Liver (tissue), 9 donors: ENCODE measurements around the gene STAT5B. TPM values are rescaled to one million over a fixed set of nuclear protein-coding genes. Genes with fewer than 3 reads are reported as not detected.

Source experiments
- DNase-seq: peaks from one replicate; pipeline ENCODE4 v3.0.0-alpha.2; 2017; ENCODE audit warnings: low spot score
- H3K27ac ChIP-seq, 2 donors: one replicate each; pipeline ENCODE4 v1.7.0; 2013; ENCODE audit warnings: inconsistent platforms in 2 of 2, low read length in 2 of 2, control low read depth in 1 of 2, low read depth in 1 of 2, mild to moderate bottlenecking in 1 of 2
- H3K27me3 ChIP-seq, 4 donors: one replicate each; pipeline versions ENCODE4 v1.6.1 to v1.7.0; 2013; ENCODE audit warnings: low read length in 3 of 4, inconsistent platforms in 1 of 4, mild to moderate bottlenecking in 1 of 4, moderate library complexity in 1 of 4; ENCODE audit not compliant: control insufficient read depth in 4 of 4, insufficient read depth in 4 of 4
- H3K36me3 ChIP-seq, 4 donors: one replicate each; pipeline versions ENCODE4 v1.6.1 to v1.7.0; 2013; ENCODE audit warnings: low read length in 3 of 4, mild to moderate bottlenecking in 3 of 4, low read depth in 1 of 4, moderate library complexity in 1 of 4; ENCODE audit not compliant: control insufficient read depth in 4 of 4, insufficient read depth in 3 of 4
- H3K4me1 ChIP-seq, 4 donors: one replicate each; pipeline versions ENCODE4 v1.6.1 to v1.7.0; 2013; ENCODE audit warnings: low read length in 3 of 4, mild to moderate bottlenecking in 3 of 4, moderate library complexity in 1 of 4; ENCODE audit not compliant: control insufficient read depth in 4 of 4, insufficient read depth in 4 of 4
- H3K4me3 ChIP-seq, 3 donors: one replicate each; pipeline versions ENCODE4 v1.6.1 to v1.7.0; 2013; ENCODE audit warnings: low read length in 3 of 3, control low read depth in 1 of 3, low read depth in 1 of 3, mild to moderate bottlenecking in 1 of 3
- H3K9ac ChIP-seq, 2 donors: one replicate each; pipeline ENCODE4 v1.7.0; 2013; ENCODE audit warnings: low read length in 2 of 2, mild to moderate bottlenecking in 2 of 2, moderate library complexity in 2 of 2, control low read depth in 1 of 2, low read depth in 1 of 2
- H3K9me3 ChIP-seq, 4 donors: one replicate each; pipeline versions ENCODE4 v1.6.1 to v1.7.0; 2013; ENCODE audit warnings: low read length in 3 of 4; ENCODE audit not compliant: control insufficient read depth in 4 of 4
- ATF3 ChIP-seq: IDR thresholded peaks from 2 replicates; pipeline ENCODE4 v1.6.1; 2016; ENCODE audit warnings: antibody characterized with exemption
- EGR1 ChIP-seq, 2 donors: IDR thresholded peaks; 2 replicates each; pipeline ENCODE4 v1.6.1; 2016 to 2018; ENCODE audit warnings: antibody characterized with exemption in 2 of 2, low read depth in 2 of 2
- FOXA1 ChIP-seq: IDR thresholded peaks from 2 replicates; pipeline ENCODE4 v1.6.1; 2016; ENCODE audit warnings: antibody characterized with exemption
- FOXA2 ChIP-seq: IDR thresholded peaks from 2 replicates; pipeline ENCODE4 v1.6.1; 2016; ENCODE audit warnings: antibody characterized with exemption
- GABPA ChIP-seq, 2 donors: IDR thresholded peaks in 1 of 2; conservative IDR thresholded peaks in 1 of 2; 2 replicates each; pipeline ENCODE4 v1.6.1; 2016; ENCODE audit warnings: antibody characterized with exemption in 2 of 2, mild to moderate bottlenecking in 1 of 2, moderate library complexity in 1 of 2
- HNF4A ChIP-seq, 2 donors: conservative IDR thresholded peaks; 2 replicates each; pipeline ENCODE4 v1.6.1; 2016; ENCODE audit warnings: antibody characterized with exemption in 2 of 2, mild to moderate bottlenecking in 2 of 2
- HNF4G ChIP-seq: IDR thresholded peaks from 2 replicates; pipeline ENCODE4 v1.6.1; 2016; ENCODE audit warnings: antibody characterized with exemption
- JUND ChIP-seq, 2 donors: IDR thresholded peaks; 2 replicates each; pipeline ENCODE4 v1.6.1; 2016; ENCODE audit warnings: antibody characterized with exemption in 2 of 2
- NR2F2 ChIP-seq: IDR thresholded peaks from 2 replicates; pipeline ENCODE4 v1.6.1; 2016; ENCODE audit warnings: antibody characterized with exemption
- RAD21 ChIP-seq, 2 donors: IDR thresholded peaks; 2 replicates each; pipeline ENCODE4 v1.6.1; 2016; ENCODE audit warnings: antibody characterized with exemption in 2 of 2, mild to moderate bottlenecking in 2 of 2
- RXRA ChIP-seq, 2 donors: IDR thresholded peaks; 2 replicates each; pipeline ENCODE4 v1.6.1; 2017 to 2018; ENCODE audit warnings: antibody characterized with exemption in 2 of 2, mild to moderate bottlenecking in 1 of 2
- SP1 ChIP-seq: IDR thresholded peaks from 2 replicates; pipeline ENCODE4 v1.6.1; 2018; ENCODE audit warnings: antibody characterized with exemption, mild to moderate bottlenecking
- TAF1 ChIP-seq: conservative IDR thresholded peaks from 2 replicates; pipeline ENCODE4 v1.6.1; 2016; ENCODE audit warnings: antibody characterized with exemption, mild to moderate bottlenecking
- YY1 ChIP-seq: IDR thresholded peaks from 2 replicates; pipeline ENCODE4 v1.6.1; 2016; ENCODE audit warnings: antibody characterized with exemption, mild to moderate bottlenecking
- WGBS: extraction: QIAGEN DNeasy Blood & Tissue Kit; methylation state at CpG from one replicate; pipeline ENCODE4 v1.1.7; 2013; 5-methylcytosine and 5-hydroxymethylcytosine counted together
- polyA plus RNA-seq, 2 donors: library from polyadenylated mRNA; stranded (reverse) in 1 of 2; unstranded in 1 of 2; fragments of 200-250 nt in 1 of 2; fragments of >200 nt in 1 of 2; fragmentation: Nextera tagmentation in 1 of 2; extraction: Ambion mirVana in 1 of 2; gene quantifications; one replicate each; pipeline versions ENCODE4 v1.2.1 to v1.2.3, GENCODE V29; 2013 to 2015
- total RNA-seq, 2 donors: library from RNA; depleted of rRNA; stranded (reverse); fragments of >200 nt; gene quantifications; one replicate each; pipeline ENCODE4 v1.2.3, GENCODE V29; 2014
- TF ChIP-seq, protein P1 (sequence below): IDR thresholded peaks from 2 replicates; pipeline ENCODE4 v1.6.1; 2016; ENCODE audit warnings: antibody characterized with exemption
- TF ChIP-seq, protein P2 (sequence below): IDR thresholded peaks from 2 replicates; pipeline ENCODE4 v1.6.1; 2016; ENCODE audit warnings: antibody characterized with exemption, mild to moderate bottlenecking
- TF ChIP-seq, protein P3 (sequence below): fragments of 150-350 bp; IDR thresholded peaks from 2 replicates; pipeline ENCODE4 v1.5.1; 2017; ENCODE audit warnings: improper control_type of control experiment, low read depth, low read length; ENCODE audit not compliant: missing input control
- TF ChIP-seq, protein P4 (sequence below): IDR thresholded peaks from 2 replicates; pipeline ENCODE4 v1.6.1; 2016; ENCODE audit warnings: antibody characterized with exemption
- donor health status: healthy.
- donor health status: healthy.
- donor health status: healthy.
- donor health status: healthy.
- donor health status: healthy.

Gene STAT5B
- total and polyA plus RNA-seq, 4 donors = 6.7 to 33.9 (median 21.6) TPM

- 90% methylated on average over 12 of the region's 12 CpGs for WGBS
- H3K36me3 ChIP-seq = peaks cover 1 to 16% (median 6%) of the 10 kb centered on the region in 4 donors
- TF ChIP-seq RAD21 (IDR thresholded peaks at IDR 0.05) = no peak
- no peak for TF ChIP-seq FOXA2
- no peak for TF ChIP-seq NR2F2
- TF ChIP-seq, protein P1, sequence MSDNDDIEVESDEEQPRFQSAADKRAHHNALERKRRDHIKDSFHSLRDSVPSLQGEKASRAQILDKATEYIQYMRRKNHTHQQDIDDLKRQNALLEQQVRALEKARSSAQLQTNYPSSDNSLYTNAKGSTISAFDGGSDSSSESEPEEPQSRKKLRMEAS = no peak
- no peak for TF ChIP-seq JUND (IDR thresholded peaks at IDR 0.05)
- no peak for TF ChIP-seq TAF1
- TF ChIP-seq, protein P2, sequence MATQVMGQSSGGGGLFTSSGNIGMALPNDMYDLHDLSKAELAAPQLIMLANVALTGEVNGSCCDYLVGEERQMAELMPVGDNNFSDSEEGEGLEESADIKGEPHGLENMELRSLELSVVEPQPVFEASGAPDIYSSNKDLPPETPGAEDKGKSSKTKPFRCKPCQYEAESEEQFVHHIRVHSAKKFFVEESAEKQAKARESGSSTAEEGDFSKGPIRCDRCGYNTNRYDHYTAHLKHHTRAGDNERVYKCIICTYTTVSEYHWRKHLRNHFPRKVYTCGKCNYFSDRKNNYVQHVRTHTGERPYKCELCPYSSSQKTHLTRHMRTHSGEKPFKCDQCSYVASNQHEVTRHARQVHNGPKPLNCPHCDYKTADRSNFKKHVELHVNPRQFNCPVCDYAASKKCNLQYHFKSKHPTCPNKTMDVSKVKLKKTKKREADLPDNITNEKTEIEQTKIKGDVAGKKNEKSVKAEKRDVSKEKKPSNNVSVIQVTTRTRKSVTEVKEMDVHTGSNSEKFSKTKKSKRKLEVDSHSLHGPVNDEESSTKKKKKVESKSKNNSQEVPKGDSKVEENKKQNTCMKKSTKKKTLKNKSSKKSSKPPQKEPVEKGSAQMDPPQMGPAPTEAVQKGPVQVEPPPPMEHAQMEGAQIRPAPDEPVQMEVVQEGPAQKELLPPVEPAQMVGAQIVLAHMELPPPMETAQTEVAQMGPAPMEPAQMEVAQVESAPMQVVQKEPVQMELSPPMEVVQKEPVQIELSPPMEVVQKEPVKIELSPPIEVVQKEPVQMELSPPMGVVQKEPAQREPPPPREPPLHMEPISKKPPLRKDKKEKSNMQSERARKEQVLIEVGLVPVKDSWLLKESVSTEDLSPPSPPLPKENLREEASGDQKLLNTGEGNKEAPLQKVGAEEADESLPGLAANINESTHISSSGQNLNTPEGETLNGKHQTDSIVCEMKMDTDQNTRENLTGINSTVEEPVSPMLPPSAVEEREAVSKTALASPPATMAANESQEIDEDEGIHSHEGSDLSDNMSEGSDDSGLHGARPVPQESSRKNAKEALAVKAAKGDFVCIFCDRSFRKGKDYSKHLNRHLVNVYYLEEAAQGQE = no peak
- no peak for TF ChIP-seq EGR1 (IDR thresholded peaks at IDR 0.05; ENCODE audit: low read depth in 2 of 2)
- TF ChIP-seq SP1 = no peak
- TF ChIP-seq RXRA (IDR thresholded peaks at IDR 0.05) = no peak
- no peak for TF ChIP-seq YY1
- TF ChIP-seq ATF3 = no peak
- TF ChIP-seq, protein P3, sequence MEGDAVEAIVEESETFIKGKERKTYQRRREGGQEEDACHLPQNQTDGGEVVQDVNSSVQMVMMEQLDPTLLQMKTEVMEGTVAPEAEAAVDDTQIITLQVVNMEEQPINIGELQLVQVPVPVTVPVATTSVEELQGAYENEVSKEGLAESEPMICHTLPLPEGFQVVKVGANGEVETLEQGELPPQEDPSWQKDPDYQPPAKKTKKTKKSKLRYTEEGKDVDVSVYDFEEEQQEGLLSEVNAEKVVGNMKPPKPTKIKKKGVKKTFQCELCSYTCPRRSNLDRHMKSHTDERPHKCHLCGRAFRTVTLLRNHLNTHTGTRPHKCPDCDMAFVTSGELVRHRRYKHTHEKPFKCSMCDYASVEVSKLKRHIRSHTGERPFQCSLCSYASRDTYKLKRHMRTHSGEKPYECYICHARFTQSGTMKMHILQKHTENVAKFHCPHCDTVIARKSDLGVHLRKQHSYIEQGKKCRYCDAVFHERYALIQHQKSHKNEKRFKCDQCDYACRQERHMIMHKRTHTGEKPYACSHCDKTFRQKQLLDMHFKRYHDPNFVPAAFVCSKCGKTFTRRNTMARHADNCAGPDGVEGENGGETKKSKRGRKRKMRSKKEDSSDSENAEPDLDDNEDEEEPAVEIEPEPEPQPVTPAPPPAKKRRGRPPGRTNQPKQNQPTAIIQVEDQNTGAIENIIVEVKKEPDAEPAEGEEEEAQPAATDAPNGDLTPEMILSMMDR = no peak
- no peak for TF ChIP-seq HNF4A (conservative IDR thresholded peaks at IDR 0.05)
- TF ChIP-seq, protein P4, sequence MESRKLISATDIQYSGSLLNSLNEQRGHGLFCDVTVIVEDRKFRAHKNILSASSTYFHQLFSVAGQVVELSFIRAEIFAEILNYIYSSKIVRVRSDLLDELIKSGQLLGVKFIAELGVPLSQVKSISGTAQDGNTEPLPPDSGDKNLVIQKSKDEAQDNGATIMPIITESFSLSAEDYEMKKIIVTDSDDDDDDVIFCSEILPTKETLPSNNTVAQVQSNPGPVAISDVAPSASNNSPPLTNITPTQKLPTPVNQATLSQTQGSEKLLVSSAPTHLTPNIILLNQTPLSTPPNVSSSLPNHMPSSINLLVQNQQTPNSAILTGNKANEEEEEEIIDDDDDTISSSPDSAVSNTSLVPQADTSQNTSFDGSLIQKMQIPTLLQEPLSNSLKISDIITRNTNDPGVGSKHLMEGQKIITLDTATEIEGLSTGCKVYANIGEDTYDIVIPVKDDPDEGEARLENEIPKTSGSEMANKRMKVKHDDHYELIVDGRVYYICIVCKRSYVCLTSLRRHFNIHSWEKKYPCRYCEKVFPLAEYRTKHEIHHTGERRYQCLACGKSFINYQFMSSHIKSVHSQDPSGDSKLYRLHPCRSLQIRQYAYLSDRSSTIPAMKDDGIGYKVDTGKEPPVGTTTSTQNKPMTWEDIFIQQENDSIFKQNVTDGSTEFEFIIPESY = no peak
- no peak for TF ChIP-seq HNF4G
- TF ChIP-seq GABPA (IDR thresholded peaks at IDR 0.05 in 1 of 2, conservative IDR thresholded peaks at IDR 0.05 in 1 of 2) = no peak
- TF ChIP-seq FOXA1 = no peak
- H3K9me3 ChIP-seq = no peaks in the 10 kb centered on the region
- H3K9ac ChIP-seq = no peak overlapping the region
- no peaks in the 10 kb centered on the region for H3K27me3 ChIP-seq
- H3K27ac ChIP-seq = no peak overlapping the region
- no peak for DNase-seq
- no peak overlapping the region for H3K4me3 ChIP-seq
- peaks cover 10 to 16% (median 13%) of the 10 kb centered on the region in 4 donors for H3K4me1 ChIP-seq
These were observed 76.7 kb downstream of the STAT5B start for GRCh38 chr17:42199416-42200011.
